Ramos (cell line): ENCODE measurements around the gene SUCLG2.
"Not testable (repeated sequence)": the region's sequence is repeated elsewhere in the genome, so short reads cannot be mapped to it uniquely, and the experiment has no call there.

ENCODE experiments used
- in situ Hi-C: fragments of 300-500 bp; cut with MboI; formaldehyde crosslinking; loops from one replicate; pipeline ENCODE4 v1.14.3; 2022; ENCODE audit warnings: low sequenced_read_pairs; ENCODE audit not compliant: unreplicated experiment

SUCLG2 gene

DNA sequence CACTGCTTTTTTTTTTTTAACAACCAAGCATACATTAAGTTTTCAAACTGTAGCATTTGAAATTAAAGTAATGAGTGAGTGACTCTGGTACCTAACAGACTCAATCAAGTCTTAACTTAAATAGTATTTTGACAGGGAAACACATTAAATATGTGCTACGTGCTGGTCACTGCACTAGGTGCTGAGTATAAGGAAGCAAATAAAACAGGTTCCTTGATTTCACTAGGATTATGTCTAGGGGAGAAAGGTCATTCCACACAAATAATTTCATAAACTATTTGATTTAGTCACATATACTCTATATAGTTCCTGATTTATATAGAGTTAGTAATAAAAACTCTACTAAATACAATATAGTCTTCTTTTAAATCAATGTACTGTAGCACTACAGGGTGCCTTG, 89.4 kb downstream of the SUCLG2 start:
- in situ Hi-C loops: no loop called here

DNA sequence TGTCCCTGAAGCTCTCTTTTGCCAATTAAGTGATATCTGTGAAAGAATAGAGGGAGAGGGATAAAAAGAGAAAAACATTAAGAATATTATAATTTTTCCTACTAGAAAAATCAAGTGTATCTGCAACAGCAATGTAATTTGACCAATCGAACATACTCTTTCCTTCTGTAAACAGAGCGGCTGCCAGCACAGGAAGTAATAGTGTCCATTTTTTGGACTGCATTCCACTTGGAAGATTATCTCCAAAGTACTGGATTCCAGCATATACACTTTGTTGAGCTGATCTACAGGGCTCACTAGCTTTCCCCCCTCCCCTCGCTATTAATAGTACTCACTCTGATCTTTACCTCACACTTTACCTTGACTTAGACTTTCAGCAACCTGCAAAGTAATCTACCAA, 90.4 kb downstream of the SUCLG2 start:
- in situ Hi-C loops: no loop called here

DNA sequence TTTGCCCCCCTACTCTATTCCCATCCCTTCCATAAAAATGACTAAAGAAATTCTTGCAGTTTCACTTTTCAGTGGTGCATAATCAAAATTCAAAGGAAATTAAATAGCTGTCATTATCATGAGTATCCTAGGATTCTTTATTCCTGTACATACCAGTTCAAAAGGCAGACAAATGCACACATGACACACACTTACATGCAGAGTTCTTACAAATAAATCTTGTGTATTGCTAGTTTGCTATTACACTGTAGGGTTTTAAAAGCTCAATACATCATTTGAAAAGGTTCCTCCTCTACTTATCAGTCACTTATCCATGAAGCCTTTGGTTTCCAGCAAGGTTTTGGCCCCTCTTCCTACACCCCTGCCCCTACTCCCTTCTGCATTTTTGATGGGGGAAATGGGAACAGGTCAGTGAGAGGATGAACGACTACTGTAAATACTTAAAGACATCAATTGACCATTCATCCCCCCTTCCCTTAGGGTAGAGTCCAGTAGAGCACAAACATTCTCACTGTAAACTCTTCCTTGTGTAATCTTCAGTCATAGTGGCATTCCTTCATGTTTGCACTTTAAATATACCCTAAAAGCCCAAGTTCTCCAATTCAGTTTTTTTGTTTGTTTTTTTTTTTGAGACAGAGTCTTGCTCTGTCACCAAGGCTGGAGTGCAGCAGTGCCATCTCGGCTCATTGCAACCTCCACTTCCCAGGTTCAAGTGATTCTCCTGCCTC, 92.6 kb downstream of the SUCLG2 start:
- in situ Hi-C loops: no loop called here

DNA sequence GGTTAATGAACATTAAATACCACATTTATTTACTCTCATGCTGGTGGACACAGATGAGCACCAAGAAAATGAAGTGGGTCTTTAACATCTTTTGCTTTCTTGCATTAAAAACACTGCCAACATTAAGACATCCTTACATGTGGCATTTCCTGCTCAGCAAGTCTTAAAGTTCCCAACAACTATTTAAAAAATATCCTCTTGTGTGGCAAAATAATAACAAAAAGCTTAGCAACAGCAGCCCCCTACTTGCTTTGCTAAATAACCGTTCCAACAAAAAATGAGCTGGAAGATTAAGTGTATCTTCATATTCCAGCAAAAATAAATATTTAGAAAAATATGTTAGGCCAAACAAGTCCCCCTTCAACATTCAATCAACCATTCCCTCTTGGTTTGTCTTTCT, 93.1 kb downstream of the SUCLG2 start:
- in situ Hi-C loops: no loop called here

DNA sequence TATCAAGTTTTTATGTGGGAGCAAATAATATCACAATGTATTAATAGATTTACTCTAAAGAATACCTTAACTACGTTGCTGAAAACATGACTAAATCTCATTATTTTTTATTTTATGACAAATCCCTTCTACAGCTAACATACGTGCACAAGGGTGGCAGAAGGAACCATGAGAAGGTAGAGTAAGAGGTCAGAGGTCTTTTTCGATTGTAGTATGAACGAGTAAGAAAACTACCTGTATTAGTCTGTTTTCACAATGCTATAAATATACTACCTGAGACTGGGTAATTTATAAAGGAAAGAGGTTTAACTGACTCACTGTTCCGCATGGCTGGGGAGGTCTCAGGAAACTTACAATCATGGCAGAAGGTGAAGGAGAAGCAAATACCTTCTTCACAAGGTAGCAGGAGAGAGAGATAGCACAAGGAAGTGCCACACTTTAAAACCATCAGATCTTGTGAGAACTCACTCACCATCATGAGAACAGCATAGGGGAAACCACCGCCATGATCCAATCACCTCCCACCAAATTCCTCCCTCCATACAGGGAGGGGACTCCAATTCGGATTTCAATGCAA, 95.3 kb downstream of the SUCLG2 start:
- in situ Hi-C loops: no loop called here

DNA sequence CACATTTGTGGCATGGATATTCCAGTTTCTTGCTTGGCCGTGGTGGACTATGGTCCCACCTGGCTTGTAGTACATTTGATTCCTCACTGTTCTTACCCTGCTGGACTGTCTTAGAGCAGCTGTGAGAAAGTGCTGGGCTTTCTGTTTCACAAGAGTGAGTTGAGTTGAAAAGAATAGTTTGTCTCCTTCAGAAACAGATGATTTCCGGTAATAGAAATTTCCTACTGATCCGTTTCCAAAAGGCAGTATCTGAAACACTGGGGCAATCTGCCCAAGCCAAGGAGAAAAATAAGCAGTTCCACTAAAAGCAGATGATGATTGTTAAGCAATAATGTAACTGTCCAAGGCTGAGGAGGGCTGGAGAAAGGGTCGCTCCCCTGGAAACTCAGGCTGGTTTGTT, 96.0 kb downstream of the SUCLG2 start:
- in situ Hi-C loops: no loop called here

DNA sequence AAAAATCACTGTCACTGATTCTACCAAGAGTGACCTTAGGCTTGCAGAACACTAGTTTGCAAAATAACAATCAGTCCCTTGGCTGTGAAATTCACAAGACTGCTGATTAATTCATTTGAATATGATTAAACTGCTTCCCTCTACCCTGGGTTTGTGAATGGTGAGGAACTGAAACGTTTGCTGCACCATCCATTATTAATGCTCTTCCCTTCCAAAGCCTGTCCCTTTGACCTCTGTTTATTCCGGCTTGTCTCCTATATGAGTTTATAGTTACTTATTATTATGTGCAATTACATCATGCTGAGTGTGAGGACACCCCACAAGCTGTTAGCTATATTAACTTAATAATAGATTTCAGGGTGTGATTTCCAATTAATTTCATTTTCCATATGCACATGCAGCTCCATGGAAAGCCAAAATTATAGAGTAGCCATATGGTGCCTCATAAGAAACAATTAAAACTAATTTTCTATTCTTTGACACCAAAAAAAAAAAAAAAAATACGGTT, 96.5 kb downstream of the SUCLG2 start:
- in situ Hi-C loops: no loop called here

DNA sequence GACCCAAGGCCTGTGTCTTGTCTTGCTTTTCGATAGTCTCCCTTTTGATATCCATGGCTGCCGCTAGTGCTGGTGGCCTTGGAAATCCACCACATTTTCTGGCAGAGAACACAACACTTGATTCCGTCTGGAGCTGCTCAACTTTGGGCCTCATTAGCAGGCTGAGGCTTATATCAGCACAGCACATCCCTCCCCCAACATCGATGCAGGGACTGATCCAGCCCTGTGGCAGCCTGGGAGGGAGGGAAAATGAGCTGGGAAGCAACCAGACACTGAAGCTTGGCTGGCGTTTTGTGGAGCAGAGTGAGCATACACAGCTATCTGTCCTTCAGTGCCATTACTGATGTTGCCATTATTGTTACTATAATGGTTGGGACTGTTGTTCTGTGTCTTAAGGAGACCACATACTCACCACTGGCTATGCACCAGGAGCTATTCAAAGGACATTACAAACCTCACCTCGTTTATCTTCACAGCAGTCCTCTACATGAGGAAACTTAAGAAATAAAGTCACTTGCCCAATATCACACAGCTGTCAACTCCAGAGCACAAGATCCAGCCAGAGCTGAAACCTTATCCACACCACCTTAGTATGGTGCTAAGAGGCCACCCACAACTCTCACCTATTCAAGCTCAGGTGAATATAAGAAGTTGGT, 102.9 kb downstream of the SUCLG2 start:
- in situ Hi-C loops: no loop called here

DNA sequence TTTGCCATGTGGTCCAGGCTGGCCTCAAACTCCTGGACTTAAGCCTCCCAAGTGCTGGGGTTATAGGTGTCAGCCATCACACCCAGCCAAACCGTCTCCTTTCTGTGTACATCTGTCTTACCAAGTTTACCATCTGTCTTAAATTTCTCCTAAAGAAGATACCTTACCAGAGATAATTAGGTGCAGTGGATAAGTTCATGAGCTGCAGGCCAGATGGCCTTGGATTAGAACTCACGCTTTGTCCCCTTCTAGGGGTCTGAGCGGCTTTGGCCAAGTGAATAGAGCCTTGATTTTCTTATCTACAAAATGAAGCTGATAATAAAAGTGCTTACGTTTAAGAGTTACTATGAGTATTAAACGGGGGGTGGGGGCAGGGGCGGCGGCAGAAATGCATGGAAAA, 103.9 kb downstream of the SUCLG2 start:
- in situ Hi-C loops: no loop called here

DNA sequence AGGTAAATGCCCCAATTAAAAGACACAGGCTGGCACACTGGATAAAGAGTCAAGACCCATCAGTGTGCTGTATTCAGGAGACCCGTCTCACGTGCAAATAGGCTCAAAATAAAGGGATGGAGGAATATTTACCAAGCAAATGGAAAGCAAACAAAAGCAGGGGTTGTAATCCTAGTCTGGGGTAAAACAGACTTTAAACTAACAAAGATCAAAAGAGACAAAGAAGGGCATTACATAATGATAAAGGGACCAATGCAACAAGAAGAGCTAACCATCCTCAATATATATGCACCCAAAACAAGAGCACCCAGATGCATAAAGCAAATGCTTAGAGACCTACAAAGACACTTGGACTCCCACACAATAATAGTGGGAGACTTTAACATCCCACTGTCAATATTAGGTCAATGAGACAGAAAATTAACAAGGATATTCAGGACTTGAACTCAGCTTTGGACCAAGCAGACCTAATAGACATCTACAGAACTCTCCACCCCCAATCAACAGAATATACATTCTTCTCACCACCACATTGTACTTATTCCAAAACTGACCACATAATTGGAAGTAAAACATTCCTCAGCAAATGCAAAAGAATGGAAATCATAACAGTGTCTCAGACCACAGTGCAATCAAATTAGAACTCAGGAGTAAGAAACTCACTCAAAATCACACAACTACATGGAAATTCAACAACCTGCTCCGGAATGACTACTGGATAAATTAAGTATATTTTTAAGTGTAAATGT, 111.7 kb downstream of the SUCLG2 start:
- in situ Hi-C loops: not testable (repeated sequence)

DNA sequence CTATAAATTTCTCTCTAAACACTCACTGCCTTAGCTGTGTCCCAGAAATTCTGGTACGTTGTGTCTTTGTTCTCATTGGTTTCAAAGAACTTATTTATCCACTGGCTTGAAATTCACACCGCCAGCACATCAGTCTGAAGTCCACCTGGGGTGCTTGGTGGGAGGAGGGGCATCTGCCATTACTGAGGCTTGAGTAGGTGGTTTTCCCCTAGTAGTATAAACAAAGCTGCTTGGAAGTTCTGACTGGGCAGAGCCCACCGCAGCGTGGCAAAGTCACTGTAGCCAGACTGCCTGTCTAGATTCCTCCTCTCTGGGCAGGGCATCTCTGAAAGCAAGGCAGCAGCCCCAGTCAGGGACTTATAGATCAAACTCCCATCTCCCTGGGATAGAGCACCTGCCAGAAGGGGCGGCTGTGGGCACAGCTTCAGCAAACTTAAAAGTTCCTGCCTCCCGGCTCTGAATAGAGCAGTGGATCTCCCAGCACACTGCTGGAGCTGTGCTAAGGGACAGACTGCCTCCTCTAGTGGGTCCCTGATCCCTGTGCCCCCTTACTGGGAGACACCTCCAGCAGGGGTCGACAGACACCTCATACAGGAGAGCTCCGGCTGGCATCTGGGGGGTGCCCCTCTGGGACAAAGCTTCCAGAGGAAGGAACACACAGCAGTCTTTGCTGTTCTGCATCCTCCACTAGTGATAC, 114.1 kb downstream of the SUCLG2 start:
- in situ Hi-C loops: no loop called here

DNA sequence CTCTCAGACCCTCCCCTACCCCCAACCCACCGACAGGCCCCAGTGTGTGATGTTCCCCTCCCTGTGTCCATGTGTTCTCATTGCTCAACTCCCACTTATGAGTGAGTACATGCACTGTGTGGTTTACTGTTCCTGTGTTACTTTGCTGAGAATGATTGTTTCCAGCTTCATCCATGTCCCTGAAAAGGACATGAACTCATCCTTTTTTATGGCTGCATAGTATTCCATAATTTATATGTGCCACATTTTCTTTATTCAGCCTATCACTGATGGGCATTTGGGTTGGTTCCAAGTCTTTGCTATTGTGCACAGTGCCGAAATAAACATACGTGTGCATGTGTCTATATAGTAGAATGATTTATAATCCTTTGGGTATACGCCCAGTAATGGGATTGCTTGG, 117.2 kb downstream of the SUCLG2 start:
- in situ Hi-C loops: not testable (repeated sequence)

DNA sequence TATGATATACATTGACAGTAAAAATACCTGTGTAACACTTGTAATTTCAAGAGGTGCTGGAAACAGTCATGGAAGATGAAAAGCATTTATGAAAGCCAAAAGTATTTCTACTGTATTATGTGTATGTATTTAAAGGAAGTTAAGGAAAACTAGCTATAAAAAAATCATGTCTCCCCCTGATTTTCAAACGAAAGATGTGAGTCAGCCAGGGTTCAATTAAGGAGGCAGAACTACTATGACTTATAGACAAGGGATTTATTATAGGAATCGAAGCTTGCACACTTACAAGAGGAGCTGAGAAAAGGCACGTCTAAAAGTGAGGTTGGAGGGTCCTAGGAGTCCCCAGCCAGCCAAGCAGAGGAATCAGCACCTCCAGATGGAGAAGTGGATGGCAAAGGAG, 119.4 kb downstream of the SUCLG2 start:
- in situ Hi-C loops: no loop called here

DNA sequence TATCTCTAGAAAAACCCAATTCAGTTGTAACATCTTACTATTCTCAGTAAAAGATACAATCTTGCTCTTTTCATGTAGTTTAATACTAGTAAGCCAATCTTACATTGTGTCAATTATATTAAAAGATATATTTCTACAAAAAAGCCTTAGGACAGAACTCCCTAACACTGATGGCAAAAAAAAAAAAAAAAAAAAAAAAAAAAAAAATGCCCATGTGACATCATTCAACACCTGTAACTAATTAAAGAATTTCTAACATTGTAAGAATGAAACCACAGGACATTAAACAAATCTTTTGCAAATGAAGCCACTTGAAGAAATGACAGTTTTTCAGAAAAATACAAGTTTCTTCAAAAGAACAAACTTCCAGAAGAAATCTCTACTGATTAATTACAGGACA, 119.8 kb downstream of the SUCLG2 start:
- in situ Hi-C loops: no loop called here

DNA sequence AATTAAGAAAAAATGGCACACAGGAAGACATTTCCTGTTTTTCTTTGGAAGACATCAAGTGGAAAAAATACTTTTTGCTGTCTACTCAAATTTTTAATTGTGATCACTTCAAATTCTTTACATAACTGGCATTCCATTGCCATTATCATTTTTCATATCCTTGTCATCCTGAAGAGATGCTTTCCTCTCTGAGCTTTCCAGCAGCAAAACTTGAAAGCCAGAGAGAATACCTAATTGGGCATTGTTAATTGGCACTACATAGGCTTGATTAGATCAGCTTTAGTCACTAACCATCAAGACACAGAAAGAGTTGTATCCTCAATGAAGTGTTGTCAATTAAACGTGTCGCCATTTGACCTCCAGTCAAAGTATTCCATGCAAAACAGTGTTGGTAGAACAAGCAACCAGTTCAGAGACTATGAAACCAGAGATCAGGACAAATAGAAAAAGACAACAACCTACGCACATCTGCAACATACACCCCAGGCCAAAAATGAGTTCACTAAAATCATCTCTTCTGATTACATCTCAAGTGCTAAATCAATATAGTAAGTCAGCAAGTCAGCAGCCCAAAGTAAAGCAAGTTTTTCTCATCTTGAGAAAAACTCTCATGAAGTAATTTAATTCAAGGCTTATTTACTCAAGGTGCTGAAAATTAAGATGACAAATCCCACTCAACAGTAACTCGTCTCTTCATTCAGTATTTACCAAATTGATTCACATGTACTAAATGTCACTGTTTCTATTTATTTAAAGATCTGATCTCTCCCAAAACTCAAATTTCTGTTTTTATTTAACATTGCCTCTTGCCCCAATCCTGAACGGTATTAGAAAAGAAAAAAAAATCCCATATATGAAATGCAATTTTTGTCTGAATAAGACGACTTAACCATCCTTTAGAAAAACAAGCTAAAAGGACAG, 123.0 kb downstream of the SUCLG2 start:
- in situ Hi-C loops: no loop called here

DNA sequence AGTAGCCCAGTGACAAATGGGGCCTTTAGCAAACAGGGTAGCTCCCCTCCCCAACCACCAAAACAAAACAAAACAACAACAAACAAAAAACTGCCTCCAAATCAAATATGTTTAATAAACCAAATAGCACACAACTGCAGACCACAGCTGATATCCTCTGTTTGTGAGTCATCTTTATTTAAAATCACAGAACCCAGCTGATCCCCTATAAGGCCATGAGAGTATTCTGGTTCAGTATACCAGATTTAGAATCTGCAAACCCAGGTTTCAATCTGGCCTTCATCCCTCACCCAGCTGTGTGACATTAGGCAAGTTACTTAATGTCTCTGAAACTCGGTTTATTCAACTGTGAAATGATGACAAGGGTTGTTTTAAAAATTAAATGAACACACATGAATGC, 124.5 kb downstream of the SUCLG2 start:
- in situ Hi-C loops: no loop called here

DNA sequence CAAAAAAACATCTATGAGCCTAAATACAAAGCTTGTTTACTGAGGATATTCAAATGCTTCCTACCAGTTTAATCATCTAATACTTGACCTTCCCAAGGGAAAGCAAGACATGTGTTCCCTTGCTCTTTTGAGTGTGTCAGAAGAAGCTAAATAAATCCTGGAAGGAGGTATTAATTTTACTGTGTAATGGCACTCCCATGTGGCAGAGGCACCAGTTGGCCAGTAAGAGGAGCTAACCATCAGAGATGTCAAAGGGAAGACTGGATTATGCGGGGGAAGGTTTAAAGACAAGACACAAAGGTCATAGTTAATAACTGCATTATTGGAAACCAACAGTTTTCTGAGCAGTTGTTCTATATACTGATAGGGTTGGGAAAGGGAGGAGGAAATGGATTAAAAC, 125.1 kb downstream of the SUCLG2 start:
- in situ Hi-C loops: no loop called here

DNA sequence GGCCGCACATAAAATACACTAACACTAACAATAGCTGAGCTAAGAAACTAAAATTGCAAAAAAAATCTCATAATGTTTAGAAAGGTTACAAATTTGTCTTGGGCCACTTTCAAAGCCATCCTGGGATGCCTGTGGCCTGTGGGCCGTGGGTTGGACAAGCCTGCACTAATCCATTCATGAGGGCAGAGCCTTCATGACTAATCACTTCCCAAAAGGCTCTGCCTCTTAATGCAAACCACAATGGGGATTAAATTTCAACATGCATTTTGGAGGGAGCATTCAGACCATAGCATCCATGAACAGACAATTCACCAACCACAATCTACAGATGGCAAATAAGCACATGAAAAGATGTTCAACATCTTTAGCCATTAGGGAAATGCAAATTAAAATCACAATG, 128.2 kb downstream of the SUCLG2 start:
- in situ Hi-C loops: no loop called here

DNA sequence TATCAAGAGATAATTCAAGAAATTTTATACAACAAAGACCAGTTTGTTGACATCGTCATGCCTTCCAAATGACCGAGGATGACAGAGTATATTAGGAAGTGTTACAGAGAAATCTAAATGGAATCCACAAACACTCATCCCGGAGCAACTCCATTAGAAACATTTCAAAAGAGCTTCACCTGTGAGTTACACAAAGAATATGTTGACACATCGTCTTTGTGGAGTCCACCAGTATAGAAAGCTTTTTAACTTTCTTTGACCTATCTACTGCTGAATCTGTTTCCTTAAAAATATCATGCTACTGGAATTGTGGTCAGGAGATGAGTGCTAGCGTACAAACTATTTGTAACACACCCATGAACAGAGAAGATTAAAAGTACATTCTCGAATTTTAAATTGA, 130.4 kb downstream of the SUCLG2 start:
- in situ Hi-C loops: no loop called here
